ENCODE data around the gene SNX11. TPM values are rescaled to one million over a fixed set of nuclear protein-coding genes. Genes with fewer than 3 reads are reported as not detected.
A peak's percentile ranks its signal among the peaks of the same experiment; 100 is the strongest.

The SNX11 gene
- total RNA-seq, 4 donors from 2014 or later, result 9.5 to 19.8 (median 15.0) TPM

DNA sequence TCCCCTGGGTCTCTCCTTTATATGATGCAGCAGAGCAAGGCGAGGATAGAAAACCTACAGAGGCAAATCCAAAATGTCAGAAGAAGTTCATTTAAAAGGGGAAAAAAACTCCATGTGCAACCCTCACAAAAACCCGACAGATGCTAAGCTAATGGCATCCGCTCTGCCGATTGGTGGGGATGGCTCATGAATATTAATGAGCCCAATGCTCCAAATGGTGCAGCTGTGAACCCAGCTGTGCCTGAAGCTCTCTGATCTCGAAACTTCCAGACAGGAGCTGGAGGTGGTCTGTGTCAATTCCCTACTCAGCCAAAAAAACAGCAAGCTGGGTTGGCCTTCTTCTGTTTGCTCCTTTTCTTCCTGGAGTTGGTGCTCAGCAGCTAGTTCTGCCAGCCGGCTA is 15.5 kb downstream of the SNX11 start:
- Histone ChIP-seq H3K4me1 (no peaks in the 10 kb centered on the region), H3K27ac (no peak overlapping the region), H3K4me3 (no peak overlapping the region), H3K27me3 (no peaks in the 10 kb centered on the region), H3K9me3 (no peaks in the 10 kb centered on the region), H3K36me3 (peaks cover 0 to 55% (median 0%) of the 10 kb centered on the region in 3 donors)
- no peak for DNase-seq
- TF ChIP-seq POLR2A (IDR thresholded peaks at IDR 0.05), result no peak
- TF ChIP-seq, protein P1, sequence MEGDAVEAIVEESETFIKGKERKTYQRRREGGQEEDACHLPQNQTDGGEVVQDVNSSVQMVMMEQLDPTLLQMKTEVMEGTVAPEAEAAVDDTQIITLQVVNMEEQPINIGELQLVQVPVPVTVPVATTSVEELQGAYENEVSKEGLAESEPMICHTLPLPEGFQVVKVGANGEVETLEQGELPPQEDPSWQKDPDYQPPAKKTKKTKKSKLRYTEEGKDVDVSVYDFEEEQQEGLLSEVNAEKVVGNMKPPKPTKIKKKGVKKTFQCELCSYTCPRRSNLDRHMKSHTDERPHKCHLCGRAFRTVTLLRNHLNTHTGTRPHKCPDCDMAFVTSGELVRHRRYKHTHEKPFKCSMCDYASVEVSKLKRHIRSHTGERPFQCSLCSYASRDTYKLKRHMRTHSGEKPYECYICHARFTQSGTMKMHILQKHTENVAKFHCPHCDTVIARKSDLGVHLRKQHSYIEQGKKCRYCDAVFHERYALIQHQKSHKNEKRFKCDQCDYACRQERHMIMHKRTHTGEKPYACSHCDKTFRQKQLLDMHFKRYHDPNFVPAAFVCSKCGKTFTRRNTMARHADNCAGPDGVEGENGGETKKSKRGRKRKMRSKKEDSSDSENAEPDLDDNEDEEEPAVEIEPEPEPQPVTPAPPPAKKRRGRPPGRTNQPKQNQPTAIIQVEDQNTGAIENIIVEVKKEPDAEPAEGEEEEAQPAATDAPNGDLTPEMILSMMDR (IDR thresholded peaks at IDR 0.05), result no peak

DNA sequence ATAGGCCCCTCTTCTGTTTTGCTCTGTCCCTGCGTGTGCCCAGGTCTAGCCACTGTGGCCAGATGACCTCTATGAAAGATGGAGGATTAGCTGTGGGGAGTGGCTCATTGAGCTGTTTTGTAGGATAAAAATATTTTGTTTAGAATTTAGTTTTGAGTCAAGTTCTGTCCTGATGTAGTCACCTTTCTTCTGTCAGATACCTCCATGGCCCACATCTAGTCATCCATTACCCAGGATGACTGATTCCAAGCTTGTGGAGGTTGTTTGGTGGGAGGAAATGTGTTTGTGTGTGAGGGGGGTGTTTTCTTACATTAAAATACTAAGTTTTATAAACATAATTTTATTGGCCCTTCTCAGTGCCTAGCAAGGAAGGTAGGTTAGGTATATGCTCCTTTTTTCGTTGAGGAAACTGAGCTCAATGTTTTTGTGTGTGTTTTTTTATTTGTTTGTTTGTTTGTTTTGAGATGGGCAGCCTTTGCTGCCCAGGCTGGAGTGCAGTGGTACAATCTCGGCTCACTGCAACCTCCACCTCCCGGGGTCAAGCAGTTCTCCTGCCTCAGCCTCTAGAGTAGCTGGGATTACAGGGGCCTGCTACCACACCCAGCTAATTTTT is 16.3 kb downstream of the SNX11 start:
- no peaks in the 10 kb centered on the region for H3K9me3 ChIP-seq
- H3K36me3 ChIP-seq, result peaks cover 0 to 47% (median 0%) of the 10 kb centered on the region in 3 donors
- H3K4me1 ChIP-seq, result no peaks in the 10 kb centered on the region
- H3K27me3 ChIP-seq, result no peaks in the 10 kb centered on the region
- TF ChIP-seq, protein P1 (IDR thresholded peaks at IDR 0.05), result no peak
- no peak for TF ChIP-seq POLR2A (IDR thresholded peaks at IDR 0.05)
- no peak overlapping the region for H3K27ac ChIP-seq
- no peak overlapping the region for H3K4me3 ChIP-seq
- no peak for DNase-seq

DNA sequence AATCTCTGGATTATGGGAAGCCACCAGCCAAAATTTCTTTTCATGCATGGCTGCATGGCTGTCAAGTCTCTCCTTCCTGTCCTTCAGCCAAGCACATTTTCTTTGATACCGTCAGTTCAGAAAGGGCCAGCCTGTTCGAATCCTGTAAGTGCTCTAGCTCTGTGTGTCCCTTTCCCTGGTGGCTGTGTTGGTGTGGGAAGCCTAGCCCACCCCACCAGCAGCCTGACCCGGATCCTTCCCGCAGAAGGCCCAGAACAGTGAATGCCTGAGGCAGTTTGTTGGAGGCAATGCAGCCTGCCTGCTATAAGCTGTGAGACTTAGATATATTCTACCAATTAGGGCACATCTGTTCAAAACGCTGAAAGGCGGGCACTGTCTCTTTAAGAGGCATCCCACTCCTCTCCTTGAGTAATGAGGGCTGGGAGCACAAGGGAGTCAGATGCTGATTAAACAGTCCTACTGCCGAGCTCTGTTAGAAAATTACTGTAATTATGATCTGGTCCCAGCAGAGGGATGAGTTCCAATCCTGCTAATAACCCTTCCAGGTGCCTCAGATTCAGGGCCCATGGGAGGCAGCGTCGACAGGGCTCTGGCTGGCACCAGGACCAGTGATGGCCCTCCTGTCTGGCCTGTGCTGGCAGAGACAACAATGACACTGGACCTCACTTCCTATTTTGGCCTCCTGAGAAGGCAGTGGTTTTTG is 18.4 kb downstream of the SNX11 start:
- H3K27me3 ChIP-seq, result no peaks in the 10 kb centered on the region
- H3K4me1 ChIP-seq, result no peaks in the 10 kb centered on the region
- TF ChIP-seq, protein P1 (IDR thresholded peaks at IDR 0.05), result no peak
- H3K36me3 ChIP-seq, result peaks cover 0 to 32% (median 0%) of the 10 kb centered on the region in 3 donors
- no peaks in the 10 kb centered on the region for H3K9me3 ChIP-seq
- no peak overlapping the region for H3K27ac ChIP-seq
- H3K4me3 ChIP-seq, result no peak overlapping the region
- peak in 1 of 3 donors; percentile 21 for DNase-seq

DNA sequence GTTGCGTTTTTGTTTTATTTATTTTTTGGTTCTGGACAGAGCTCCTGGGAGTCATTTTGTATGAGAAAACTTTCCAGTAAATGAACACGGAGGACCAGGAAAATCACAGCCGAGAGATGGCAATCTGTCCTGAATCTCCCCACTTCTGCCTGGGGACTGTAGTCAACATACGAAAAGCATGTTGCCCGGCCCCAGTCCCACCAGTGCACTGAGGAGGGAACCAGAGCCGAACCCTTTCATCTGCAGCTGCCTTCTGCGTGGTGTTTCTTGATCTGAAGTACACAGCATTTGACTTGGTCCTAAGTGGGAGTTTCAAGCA is 18.9 kb downstream of the SNX11 start:
- H3K27ac ChIP-seq, result no peak overlapping the region
- no peak overlapping the region for H3K4me3 ChIP-seq
- no peaks in the 10 kb centered on the region for H3K4me1 ChIP-seq
- no peaks in the 10 kb centered on the region for H3K9me3 ChIP-seq
- H3K36me3 ChIP-seq, result peaks cover 0 to 27% (median 0%) of the 10 kb centered on the region in 3 donors
- H3K27me3 ChIP-seq, result no peaks in the 10 kb centered on the region
- TF ChIP-seq POLR2A (IDR thresholded peaks at IDR 0.05), result no peak
- TF ChIP-seq, protein P1 (IDR thresholded peaks at IDR 0.05), result no peak
- DNase-seq, result peak in 1 of 3 donors; percentile 26

DNA sequence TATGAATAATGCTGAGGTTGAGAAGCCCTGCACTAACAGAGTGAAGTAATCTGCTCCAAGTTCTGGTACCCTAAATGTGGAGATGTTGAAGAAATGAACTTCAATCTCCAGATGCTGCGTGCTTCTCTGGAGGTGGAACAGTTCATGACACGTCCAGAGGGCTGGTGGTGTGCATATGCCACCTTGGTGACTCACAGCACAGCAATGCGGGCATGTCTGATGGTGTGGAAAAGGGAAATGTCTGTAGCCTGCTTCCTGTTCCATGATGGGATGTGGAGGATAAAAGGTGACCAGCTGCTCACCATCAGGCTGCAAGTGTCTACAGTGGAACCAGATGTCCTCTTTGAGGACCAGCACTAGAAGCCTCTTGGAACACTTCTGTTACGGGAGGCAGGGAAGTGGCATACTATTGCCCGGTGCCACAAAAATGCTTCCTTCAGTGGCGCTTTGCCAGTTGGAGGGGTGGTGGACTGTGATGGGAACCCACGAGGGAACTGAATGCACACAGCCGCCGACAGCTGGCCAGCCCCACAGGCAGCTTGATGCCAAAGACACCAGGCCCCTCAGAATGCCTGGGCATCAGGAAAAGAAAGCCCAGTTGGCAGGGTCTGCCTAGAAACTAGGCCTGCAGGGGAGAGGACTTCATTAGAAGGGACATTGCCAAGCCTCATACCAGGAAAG is 19.9 kb downstream of the SNX11 start:
- peaks cover 0 to 17% (median 0%) of the 10 kb centered on the region in 3 donors for H3K36me3 ChIP-seq
- H3K27ac ChIP-seq, result no peak overlapping the region
- DNase-seq, result peak in 1 of 3 donors; percentile 46
- TF ChIP-seq, protein P1 (IDR thresholded peaks at IDR 0.05), result no peak
- no peak for TF ChIP-seq POLR2A (IDR thresholded peaks at IDR 0.05)
- H3K4me1 ChIP-seq, result no peaks in the 10 kb centered on the region
- no peaks in the 10 kb centered on the region for H3K27me3 ChIP-seq
- H3K4me3 ChIP-seq, result no peak overlapping the region
- H3K9me3 ChIP-seq, result no peaks in the 10 kb centered on the region
